HG03196 (cell line): ENCODE results near the gene PLXNA4.

ENCODE experiments used
- ATAC-seq: cut with Tn5 transposase; IDR thresholded peaks from one replicate; pipeline ENCODE4 v1.9.1; 2021; ENCODE audit not compliant: unreplicated experiment

The PLXNA4 gene

GRCh38 chr7:132108563-132108962 lies 467.7 kb downstream of the PLXNA4 start:
- ATAC-seq, result no peak

- no peak for ATAC-seq
Measured at GRCh38 chr7:132106491-132106890, 469.8 kb downstream of the PLXNA4 start.

- ATAC-seq, result no peak
Measured at GRCh38 chr7:132105096-132105495, 471.2 kb downstream of the PLXNA4 start.

DNA sequence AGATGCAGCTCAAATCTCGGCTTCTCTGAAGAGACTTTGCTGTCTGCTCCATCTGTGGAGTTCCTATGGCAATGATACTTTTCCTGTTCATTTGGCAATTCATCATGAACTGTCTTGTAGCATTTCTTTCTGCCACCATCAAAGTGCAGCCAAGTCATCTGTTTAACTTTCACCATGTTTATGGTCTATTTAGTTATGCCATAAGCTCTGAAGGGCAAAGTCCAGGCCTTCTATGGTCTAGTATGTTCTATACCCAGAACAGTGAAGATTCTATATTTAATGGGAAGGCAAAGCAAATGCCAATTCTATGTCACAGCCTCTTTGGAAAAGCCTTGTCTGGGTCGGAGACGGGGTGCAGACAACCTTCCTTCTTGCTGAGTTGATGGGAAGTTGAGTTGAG lies 472.6 kb downstream of the PLXNA4 start:
- no peak for ATAC-seq

DNA sequence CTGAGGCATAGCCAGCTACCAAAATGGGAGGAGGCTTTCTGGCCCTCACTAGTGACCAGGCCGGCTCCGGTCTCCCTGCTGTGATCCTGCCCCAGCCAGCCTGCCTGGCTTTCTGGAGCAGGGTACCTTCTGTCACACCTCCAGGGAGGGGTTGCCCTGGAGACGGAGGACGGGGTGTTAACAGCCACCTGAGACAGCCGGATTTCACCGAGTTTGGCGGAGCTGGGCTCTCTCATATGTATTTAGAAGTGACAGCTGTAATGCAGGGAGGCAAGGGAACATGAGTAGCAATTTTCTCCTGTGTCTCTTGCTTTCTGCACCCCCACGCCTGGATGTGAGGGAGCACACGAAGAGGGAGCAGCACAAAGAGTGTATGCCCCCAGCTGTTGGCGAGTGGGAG lies 473.3 kb downstream of the PLXNA4 start:
- no peak for ATAC-seq

DNA sequence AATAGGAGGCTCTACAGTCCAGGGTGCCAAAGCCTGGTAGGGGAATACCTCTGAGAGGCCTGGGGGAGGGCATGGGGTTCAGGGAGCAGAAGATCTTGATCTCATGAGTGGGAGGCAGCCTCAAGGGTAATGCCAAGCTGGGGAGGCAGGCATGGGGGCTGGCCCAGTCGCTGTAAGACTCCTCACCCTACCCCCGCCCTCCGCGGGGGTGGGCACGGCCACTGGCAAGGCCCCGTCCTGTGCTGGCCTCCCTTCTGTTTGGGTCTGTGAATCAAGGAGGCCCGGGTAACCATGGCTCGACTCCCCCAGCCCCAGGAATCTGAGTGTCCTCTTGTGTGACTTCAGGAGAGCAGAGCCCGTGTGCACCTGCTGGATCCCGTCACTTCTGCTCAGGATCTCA lies 473.9 kb downstream of the PLXNA4 start:
- ATAC-seq, result no peak

DNA sequence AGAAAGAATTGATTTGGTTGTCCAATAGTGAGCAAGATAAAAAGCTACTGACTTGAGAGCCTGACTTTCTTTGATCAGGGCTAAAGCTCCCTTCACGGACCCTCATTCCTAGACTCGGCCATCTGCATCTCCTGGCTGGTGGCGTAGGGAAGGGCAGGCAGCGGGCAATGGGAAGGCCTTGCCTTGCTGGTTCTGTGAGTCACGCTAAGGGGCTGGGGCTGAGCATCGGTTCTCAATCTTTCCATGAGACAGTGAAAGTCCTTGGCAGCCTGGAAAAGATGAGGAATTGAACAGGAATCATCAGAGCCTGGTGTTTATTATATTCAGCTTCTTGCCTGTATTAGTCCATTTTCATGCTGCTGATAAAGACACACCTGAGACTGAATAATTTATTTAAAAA lies 475.3 kb downstream of the PLXNA4 start:
- ATAC-seq, result no peak

- no peak for ATAC-seq
Measured at GRCh38 chr7:132100483-132100882, 475.8 kb downstream of the PLXNA4 start.

DNA sequence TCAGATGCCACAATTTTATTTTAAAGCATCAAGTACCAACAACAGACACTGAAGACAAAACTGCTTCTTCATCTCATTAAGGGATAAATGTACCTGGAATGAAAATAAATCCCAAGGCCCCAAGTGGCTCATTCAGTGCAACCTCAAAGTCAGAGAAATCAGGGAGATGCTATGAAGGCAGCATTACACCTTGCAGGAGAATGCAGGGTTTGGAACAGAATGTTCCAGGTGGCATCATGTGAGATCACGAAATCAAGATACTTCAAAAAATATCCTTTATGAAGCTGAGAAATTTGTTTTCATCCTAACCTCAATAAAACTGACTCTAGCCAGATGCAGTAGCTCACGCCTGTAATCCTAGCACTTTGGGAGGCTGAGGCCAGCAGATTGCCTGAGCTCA lies 477.1 kb downstream of the PLXNA4 start:
- no peak for ATAC-seq

- ATAC-seq, result no peak
Measured at GRCh38 chr7:132098327-132098726, 477.9 kb downstream of the PLXNA4 start.

GRCh38 chr7:132097550-132098134 lies 478.6 kb downstream of the PLXNA4 start:
- ATAC-seq, result no peak

DNA sequence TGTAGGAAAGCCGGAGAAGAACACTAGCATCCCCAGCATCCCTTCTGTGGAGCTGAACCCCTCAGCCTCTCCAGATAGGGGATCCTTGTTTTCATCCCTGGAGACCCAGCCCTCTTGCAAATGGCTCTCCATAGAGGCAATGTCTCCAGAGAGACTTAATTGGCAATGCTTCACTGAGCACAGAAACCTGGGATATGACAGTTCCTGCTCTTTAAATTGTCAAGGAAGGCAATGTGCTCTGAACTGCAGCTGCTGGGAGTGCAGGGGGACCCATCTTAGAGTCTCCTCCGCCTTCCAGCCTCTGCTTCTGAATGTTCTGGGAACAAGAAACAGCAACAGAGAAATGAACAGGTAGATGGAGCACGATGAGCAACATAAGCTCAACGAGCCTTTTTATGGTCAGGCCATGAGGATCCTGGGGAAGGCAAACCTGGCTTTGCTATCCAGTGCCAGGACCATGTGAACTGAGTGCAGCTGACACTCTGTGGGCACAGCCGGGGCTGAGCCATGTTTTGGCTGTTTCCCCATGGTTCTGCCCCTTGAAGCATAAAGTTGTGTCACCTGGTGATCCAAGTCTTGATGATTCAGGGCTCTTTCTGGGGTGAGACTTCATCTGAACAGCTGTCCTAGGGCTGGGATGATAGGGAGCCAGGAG lies 481.0 kb downstream of the PLXNA4 start:
- ATAC-seq, result no peak

- no peak for ATAC-seq
Measured at GRCh38 chr7:132092106-132092505, 484.2 kb downstream of the PLXNA4 start.

DNA sequence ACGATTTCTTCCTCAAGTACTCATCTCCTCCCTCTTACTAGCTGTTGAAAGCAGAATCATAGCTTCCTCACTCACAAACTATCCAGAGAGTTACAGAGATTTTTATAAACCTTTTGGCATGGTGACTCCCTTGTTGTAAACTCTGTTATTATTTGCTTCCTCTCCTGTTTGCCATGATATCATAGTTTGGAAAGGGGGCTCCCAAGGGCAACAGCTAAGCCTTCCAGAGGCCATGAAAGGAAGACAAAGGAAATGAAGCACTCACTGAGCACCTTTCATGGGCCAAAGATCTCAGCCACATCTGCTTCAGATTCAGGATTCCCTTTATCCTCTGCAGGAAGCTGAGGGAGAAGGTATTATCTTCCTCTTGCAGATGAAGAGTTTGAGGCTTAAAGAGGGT lies 484.6 kb downstream of the PLXNA4 start:
- ATAC-seq, result no peak

- no peak for ATAC-seq
Measured at GRCh38 chr7:132090444-132090843, 485.8 kb downstream of the PLXNA4 start.

GRCh38 chr7:132089356-132089755 lies 486.9 kb downstream of the PLXNA4 start:
- no peak for ATAC-seq

DNA sequence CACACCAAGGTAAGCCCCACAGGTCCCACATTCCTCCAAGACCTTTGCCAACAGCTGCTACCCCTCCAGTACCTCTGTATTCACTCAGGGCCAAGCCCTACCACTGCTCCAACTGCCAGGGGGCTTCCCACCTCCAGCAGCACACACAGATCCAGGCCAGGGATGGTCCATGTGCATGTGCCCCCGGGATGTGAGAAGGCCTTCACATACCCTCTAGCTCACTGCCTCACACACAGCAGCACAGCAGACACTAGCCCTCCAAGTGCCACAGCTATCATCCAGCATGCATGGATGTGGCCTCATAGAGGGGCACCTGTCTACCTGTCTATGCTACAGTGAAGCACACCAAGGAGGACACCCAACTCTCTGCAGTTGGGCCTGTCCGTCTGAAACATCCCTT lies 488.8 kb downstream of the PLXNA4 start:
- ATAC-seq, result no peak

- ATAC-seq, result no peak
Measured at GRCh38 chr7:132084776-132085388, 491.4 kb downstream of the PLXNA4 start.

- ATAC-seq, result no peak
Measured at GRCh38 chr7:132083537-132084123, 492.6 kb downstream of the PLXNA4 start.

DNA sequence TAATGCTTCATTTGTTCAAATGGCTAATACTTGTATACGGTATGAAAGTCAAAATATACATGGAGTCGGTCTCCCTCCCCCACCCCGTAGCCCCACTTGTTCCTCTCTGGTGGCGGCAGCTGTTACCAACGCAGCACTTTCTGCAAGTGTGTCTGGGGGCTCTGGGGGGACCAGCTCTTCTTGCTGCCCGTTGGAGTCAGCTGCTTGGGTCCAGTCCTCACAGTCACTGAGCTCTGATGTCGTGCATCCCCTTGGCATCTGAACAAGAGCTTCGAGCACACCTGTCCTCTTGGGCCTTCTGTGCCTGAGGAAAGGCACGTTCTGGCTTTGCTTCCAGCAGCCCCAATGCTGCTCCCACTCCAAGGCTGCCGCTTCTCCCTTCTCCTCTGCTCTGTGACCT lies 493.1 kb downstream of the PLXNA4 start:
- ATAC-seq, result no peak

DNA sequence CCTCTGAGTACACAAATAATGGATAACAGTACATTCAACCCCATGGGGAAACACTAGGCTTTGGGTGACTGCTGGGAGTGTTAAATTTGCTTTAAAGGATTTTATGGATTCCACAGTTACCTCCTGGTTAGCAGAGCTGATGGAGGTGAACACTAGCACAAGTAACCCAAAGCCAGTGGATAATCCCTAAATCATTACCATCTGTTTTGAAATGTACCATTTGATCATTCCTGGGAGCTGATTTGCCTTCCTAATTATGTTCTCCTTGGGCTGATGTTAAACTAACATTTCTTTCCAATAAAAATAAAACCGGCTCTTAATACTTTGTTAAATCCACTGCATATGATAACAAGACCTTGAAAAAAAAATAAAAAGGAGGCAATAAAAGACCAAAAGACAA lies 493.9 kb downstream of the PLXNA4 start:
- ATAC-seq, result no peak

DNA sequence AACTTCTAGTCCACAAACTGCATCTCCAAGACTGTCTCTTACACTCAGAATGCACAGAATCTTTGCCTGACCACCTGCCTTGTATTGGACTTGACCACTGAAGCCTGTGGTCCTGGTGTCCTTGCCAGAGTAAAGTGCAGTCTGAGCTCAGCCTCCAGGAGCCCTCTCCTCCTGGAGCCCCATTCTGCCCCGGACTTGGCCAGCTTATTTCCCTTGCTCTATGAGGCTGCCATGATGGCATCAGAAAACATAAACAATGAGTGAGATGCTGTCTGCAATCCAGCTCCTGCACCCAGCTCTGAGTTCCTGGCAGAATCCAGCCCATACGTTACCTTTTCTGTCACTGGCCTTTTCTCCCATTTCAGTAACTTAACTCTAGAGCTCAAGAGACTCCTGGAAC lies 494.6 kb downstream of the PLXNA4 start:
- no peak for ATAC-seq
